H1 (cell line): ENCODE data around the gene KREMEN1.

ENCODE experiments used
- BRCA1 ChIP-seq: IDR thresholded peaks from 2 replicates; pipeline ENCODE4 v1.6.1; 2012; ENCODE audit warnings: low read depth, low read length, improper control_type of control experiment
- EZH2 ChIP-seq: fragments of 200-600 bp; sonication (generic); IDR thresholded peaks from 2 replicates; pipeline ENCODE4 v1.7.1; 2012; ENCODE audit warnings: low read depth, mild to moderate bottlenecking, moderate library complexity, low read length, inconsistent platforms; ENCODE audit not compliant: severe bottlenecking
- KDM5A ChIP-seq: fragments of 200-600 bp; IDR thresholded peaks from 2 replicates; pipeline ENCODE4 v1.7.1; 2012; ENCODE audit warnings: mild to moderate bottlenecking, low read length, inconsistent platforms, mixed read lengths
- MAFK ChIP-seq: IDR thresholded peaks from 2 replicates; pipeline ENCODE4 v1.6.1; 2012; ENCODE audit warnings: low read depth, mild to moderate bottlenecking, improper control_type of control experiment, low read length
- POLR2A ChIP-seq, 2 experiments: IDR thresholded peaks; 1 replicate in 1 of 2; 2 replicates in 1 of 2; pipeline ENCODE4 v1.6.1; 2011; ENCODE audit warnings: low read depth in 2 of 2, low read length in 2 of 2, mild to moderate bottlenecking in 2 of 2; ENCODE audit errors: control extremely low read depth in 1 of 2
- RAD21 ChIP-seq, 2 experiments: IDR thresholded peaks in 1 of 2; conservative IDR thresholded peaks in 1 of 2; 2 replicates each; pipeline ENCODE4 v1.6.1; 2011; ENCODE audit warnings: low read depth in 2 of 2, low read length in 2 of 2, improper control_type of control experiment in 1 of 2, inconsistent platforms in 1 of 2, mild to moderate bottlenecking in 1 of 2, moderate library complexity in 1 of 2
- SUZ12 ChIP-seq: fragments of 200-600 bp; sonication (generic); IDR thresholded peaks from 2 replicates; pipeline ENCODE4 v1.6.1; 2012; ENCODE audit warnings: mild to moderate bottlenecking, inconsistent platforms, low read length, moderate library complexity, mixed read lengths
- TF ChIP-seq, protein P1 (sequence below), 3 experiments: IDR thresholded peaks; 1 replicate in 2 of 3; 2 replicates in 1 of 3; pipeline versions ENCODE4 v1.5.1 to v1.6.1; 2011; ENCODE audit warnings: low read length in 3 of 3, mild to moderate bottlenecking in 3 of 3, inconsistent platforms in 2 of 3, low read depth in 1 of 3, moderate library complexity in 1 of 3; ENCODE audit not compliant: insufficient read depth in 1 of 3; ENCODE audit errors: control extremely low read depth in 1 of 3
- TF ChIP-seq, protein P2 (sequence below): IDR thresholded peaks from 2 replicates; pipeline ENCODE4 v1.6.1; 2012; ENCODE audit warnings: inconsistent platforms

DNA sequence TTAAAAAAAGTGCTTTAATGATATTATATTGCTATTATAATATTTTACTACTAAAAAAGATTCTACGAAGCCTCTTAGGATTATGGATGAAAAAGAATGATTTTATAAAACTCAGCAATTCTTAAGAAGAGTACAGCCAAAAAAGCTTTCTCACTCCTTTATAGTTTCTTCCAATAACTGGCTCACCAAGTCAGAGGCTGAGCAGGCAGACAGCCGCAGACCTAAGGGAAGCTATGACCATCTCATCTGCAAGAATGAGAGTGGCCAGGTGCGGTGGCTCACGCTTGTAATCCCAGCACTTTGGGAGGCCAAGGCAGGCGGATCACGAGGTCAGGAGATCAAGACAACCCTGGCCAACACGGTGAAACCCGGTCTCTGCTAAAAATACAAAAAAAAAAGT is 120.2 kb downstream of the KREMEN1 start:
- no peak for TF ChIP-seq EZH2
- no peak for TF ChIP-seq BRCA1
- TF ChIP-seq, protein P1, sequence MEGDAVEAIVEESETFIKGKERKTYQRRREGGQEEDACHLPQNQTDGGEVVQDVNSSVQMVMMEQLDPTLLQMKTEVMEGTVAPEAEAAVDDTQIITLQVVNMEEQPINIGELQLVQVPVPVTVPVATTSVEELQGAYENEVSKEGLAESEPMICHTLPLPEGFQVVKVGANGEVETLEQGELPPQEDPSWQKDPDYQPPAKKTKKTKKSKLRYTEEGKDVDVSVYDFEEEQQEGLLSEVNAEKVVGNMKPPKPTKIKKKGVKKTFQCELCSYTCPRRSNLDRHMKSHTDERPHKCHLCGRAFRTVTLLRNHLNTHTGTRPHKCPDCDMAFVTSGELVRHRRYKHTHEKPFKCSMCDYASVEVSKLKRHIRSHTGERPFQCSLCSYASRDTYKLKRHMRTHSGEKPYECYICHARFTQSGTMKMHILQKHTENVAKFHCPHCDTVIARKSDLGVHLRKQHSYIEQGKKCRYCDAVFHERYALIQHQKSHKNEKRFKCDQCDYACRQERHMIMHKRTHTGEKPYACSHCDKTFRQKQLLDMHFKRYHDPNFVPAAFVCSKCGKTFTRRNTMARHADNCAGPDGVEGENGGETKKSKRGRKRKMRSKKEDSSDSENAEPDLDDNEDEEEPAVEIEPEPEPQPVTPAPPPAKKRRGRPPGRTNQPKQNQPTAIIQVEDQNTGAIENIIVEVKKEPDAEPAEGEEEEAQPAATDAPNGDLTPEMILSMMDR (IDR thresholded peaks at IDR 0.05; ENCODE audit: control extremely low read depth in 1 of 3, insufficient read depth in 1 of 3, low read depth in 1 of 3, low read length in 3 of 3), result no peak
- no peak for TF ChIP-seq POLR2A (IDR thresholded peaks at IDR 0.05; ENCODE audit: control extremely low read depth in 1 of 2, low read depth in 2 of 2, low read length in 2 of 2)
- no peak for TF ChIP-seq RAD21 (IDR thresholded peaks at IDR 0.05 in 1 of 2, conservative IDR thresholded peaks at IDR 0.05 in 1 of 2; ENCODE audit: low read depth in 2 of 2, low read length in 2 of 2)
- TF ChIP-seq, protein P2, sequence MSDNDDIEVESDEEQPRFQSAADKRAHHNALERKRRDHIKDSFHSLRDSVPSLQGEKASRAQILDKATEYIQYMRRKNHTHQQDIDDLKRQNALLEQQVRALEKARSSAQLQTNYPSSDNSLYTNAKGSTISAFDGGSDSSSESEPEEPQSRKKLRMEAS, result no peak
- no peak for TF ChIP-seq KDM5A
- TF ChIP-seq MAFK, result no peak
- no peak for TF ChIP-seq SUZ12
